MM.1S (cell line): ENCODE data around the gene PKD2L1.

Experiments used
- EZH2 ChIP-seq: fragments of 300-600 bp; sonication (generic); optimal IDR thresholded peaks from 2 replicates; pipeline ENCODE3; 2017; ENCODE audit warnings: low read depth, mild to moderate bottlenecking, antibody characterized with exemption, low read length, mixed read lengths
- TF ChIP-seq, protein P1 (sequence below): fragments of 300-600 bp; sonication (generic); IDR thresholded peaks from 2 replicates; pipeline ENCODE4 v1.5.1; 2016; ENCODE audit warnings: antibody characterized with exemption, low read length, mixed read lengths

DNA sequence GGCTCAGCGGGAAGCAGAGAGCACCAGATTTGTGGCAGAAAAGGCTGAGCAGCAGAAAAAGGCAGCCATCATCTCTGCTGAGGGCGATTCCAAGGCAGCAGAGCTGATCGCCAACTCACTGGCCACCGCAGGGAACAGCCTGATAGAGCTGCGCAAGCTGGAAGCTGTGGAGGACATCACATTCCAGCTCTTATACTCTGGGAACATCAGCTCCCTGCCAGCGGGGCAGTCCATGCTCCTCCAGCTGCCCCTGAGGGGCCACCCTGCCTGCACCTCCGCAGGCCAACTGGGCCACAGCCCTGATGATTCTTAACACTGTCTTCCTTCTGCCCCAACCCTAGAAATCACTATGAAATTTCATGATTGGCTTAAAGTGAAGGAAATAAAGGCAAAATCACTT is 81.2 kb downstream of the PKD2L1 start:
- TF ChIP-seq, protein P1, sequence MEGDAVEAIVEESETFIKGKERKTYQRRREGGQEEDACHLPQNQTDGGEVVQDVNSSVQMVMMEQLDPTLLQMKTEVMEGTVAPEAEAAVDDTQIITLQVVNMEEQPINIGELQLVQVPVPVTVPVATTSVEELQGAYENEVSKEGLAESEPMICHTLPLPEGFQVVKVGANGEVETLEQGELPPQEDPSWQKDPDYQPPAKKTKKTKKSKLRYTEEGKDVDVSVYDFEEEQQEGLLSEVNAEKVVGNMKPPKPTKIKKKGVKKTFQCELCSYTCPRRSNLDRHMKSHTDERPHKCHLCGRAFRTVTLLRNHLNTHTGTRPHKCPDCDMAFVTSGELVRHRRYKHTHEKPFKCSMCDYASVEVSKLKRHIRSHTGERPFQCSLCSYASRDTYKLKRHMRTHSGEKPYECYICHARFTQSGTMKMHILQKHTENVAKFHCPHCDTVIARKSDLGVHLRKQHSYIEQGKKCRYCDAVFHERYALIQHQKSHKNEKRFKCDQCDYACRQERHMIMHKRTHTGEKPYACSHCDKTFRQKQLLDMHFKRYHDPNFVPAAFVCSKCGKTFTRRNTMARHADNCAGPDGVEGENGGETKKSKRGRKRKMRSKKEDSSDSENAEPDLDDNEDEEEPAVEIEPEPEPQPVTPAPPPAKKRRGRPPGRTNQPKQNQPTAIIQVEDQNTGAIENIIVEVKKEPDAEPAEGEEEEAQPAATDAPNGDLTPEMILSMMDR, result no peak
- no peak for TF ChIP-seq EZH2
